HFFc6 (cell line): ENCODE data around the gene ARPC1B. TPM values are rescaled to one million over a fixed set of nuclear protein-coding genes. Genes with fewer than 3 reads are reported as not detected.
"Not testable (repeated sequence)": the region's sequence is repeated elsewhere in the genome, so short reads cannot be mapped to it uniquely, and the experiment has no call there.

Source experiments
- DNase-seq: peaks from one replicate; pipeline ENCODE4 v3.0.0-alpha.2; 2018
- H3K27ac Mint-ChIP-seq: 2 replicates; pipeline ENCODE4 v1.8.0; 2020; ENCODE audit warnings: mild to moderate bottlenecking, mixed read lengths
- H3K27me3 Mint-ChIP-seq: 2 replicates; pipeline ENCODE4 v1.8.0; 2021; ENCODE audit warnings: mild to moderate bottlenecking, moderate library complexity, mixed read lengths; ENCODE audit not compliant: insufficient read depth
- H3K36me3 Mint-ChIP-seq: 2 replicates; pipeline ENCODE4 v1.8.0; 2021; ENCODE audit warnings: low read depth, mixed read lengths
- H3K4me1 Mint-ChIP-seq: 2 replicates; pipeline ENCODE4 v1.8.0; 2020; ENCODE audit warnings: low read depth, mixed read lengths
- H3K4me3 Mint-ChIP-seq: 2 replicates; pipeline ENCODE4 v1.8.0; 2020; ENCODE audit warnings: mild to moderate bottlenecking, moderate library complexity, mixed read lengths
- H3K9me3 Mint-ChIP-seq: 2 replicates; pipeline ENCODE4 v1.8.0; 2020; ENCODE audit warnings: mild to moderate bottlenecking, mixed read lengths
- total RNA-seq, 6 experiments: library from RNA; stranded (reverse); fragmentation: NEBNext Ultra II Directional; extraction: Animal tissue kit (Norgen Biotek cat#: 25700); gene quantifications; 2 replicates in 1 of 6; 3 replicates in 5 of 6; pipeline ENCODE4 v1.2.3, GENCODE V29; 2021
- TF ChIP-seq, protein P1 (sequence below): fragments of 200-600 bp; sonication (generic); IDR thresholded peaks from 2 replicates; pipeline ENCODE4 v1.5.0; 2021; ENCODE audit warnings: antibody characterized with exemption, mild to moderate bottlenecking

The ARPC1B gene
- total RNA-seq, 6 experiments from 2014 or later, result 233 to 281 (median 249) TPM

DNA sequence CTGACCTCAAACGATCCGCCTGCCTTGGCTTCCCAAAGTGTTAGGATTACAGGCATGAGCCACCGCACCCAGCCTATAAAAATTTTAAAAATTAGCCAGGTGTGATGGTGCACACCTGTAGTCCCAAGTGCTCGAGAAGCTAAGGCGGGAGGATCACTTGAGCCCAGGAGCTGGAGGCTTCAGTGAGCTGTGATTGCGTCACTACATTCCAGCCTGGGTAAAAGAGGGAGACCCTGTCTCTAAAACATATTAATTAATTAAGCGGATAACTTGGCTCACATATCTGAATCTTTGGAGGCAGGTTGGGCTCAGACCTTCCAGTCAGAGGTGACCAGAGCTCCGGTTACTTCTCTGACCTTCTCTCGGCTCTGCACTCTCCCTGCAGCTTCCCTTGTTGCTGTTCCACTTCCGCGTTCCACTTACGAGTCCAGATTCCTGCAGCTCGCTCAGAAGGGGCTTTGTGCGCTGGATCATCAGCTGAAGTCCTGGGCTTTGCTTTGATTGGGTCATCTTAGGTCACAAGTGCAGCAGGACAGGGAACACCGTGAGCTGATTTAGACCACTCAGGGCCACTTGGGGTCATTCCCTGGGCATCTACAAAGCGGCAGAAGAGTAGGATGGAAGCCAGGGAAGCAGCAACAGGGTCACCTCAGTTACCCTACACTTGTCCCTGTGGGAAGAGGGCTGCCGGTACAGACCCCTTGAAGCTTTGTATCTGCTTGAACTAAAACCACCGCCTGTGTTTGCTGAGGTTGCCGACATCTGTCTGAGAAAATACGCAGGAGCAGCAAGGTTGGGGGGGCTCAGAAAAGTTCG, 2.0 kb upstream of the ARPC1B start:
- Mint-ChIP-seq H3K36me3 (no peaks in the 10 kb centered on the region), H3K9me3 (no peaks in the 10 kb centered on the region), H3K4me3 (peak overlapping the region; percentile 66; the same call in 1 of the 2 replicates), H3K27me3 (peaks cover 3% of the 10 kb centered on the region; the same call in 1 of the 2 replicates), H3K27ac (peak overlapping the region; percentile 60), H3K4me1 (peaks cover 17% of the 10 kb centered on the region)
- TF ChIP-seq, protein P1, sequence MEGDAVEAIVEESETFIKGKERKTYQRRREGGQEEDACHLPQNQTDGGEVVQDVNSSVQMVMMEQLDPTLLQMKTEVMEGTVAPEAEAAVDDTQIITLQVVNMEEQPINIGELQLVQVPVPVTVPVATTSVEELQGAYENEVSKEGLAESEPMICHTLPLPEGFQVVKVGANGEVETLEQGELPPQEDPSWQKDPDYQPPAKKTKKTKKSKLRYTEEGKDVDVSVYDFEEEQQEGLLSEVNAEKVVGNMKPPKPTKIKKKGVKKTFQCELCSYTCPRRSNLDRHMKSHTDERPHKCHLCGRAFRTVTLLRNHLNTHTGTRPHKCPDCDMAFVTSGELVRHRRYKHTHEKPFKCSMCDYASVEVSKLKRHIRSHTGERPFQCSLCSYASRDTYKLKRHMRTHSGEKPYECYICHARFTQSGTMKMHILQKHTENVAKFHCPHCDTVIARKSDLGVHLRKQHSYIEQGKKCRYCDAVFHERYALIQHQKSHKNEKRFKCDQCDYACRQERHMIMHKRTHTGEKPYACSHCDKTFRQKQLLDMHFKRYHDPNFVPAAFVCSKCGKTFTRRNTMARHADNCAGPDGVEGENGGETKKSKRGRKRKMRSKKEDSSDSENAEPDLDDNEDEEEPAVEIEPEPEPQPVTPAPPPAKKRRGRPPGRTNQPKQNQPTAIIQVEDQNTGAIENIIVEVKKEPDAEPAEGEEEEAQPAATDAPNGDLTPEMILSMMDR, result no peak
- DNase-seq, result peak; percentile 28

DNA sequence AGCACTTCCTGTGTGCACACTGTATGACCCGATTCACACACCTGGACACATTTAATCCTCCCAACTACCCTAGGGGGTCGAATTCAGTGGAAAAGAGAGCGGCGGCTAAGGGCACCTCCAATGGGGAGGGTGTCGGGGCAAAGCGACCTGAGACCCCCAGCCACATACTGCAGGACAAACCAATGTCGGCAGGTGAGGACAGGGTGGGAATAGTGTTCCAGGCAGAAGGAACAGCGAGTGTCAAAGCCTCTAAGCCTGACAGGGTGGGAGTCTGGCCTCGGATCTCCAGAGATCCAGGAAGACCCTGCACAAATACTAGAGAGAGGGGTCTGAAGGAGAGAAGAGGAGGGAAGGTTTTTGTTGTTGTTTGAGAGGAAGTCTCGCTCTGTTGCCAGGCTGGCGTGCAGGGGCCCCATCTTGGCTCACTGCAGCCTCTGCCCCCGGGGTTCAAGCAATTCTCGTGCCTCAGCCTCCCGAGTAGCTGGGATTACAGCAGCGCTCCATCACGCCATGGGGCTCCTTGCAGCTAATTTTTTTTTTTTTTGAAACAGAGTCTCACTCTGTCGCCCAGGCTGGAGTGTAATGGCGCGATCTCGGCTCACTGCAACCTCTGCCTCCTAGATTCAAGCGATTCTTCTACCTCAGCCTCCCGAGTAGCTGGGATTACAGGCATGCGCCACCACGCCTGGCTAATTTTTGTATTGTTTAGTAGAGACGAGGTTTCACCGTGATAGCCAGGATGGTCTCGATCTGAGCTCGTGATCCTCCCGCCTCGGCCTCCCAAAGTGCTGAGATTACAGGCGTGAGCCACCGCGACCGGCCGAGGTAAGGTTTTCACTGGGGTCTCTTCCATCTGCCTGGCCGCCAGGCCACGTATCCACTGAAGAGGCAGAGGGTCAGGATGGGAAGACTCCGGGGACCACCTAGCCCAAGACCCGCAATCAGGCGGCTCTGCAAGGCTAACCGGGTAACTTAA, 1.2 kb upstream of the ARPC1B start:
- Mint-ChIP-seq H3K36me3 (no peaks in the 10 kb centered on the region), H3K4me1 (peaks cover 17% of the 10 kb centered on the region), H3K27ac (0 out of 2 replicates have a peak overlapping the region, but pooled peaks have one; percentile 26), H3K9me3 (no peaks in the 10 kb centered on the region), H3K27me3 (peaks cover 3% of the 10 kb centered on the region; the same call in 1 of the 2 replicates), H3K4me3 (peak overlapping the region; percentile 67)
- DNase-seq, result no peak
- TF ChIP-seq, protein P1, result no peak

DNA sequence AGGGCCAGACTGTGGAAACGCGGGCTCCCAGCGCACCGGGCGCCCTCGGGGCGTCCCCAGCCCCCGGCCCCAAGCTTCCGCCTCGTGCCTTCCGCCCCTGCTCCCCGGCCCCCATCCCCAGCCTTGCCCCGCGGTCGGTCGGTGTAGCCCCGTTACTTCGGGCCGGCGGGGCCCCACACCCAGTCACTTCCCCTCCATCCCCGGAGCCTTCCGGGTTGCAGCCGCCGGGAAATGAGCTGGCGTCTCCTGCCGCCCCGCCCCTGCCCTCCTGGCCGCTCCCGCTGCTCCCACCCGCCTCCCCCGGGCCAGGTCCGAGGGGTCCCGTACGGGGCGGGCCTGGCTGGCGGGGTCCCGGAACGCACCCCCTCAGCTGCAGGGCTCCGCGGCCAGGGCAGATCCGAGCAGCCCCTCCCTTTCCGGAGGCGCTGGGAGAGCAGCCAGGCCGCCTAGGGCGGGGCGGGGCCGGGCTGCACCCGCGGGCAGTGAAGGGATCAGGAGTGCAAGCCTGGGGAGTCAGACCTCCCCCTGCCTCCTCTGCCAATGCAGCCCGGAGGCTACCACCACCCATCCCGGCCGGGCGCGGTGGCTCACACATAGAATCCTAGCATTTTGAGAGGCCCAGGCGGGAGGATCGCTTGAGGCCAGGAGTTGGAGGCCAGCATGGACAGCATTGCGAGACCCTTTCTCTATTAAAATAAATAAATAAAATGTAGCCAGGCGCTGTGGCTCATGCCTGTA, 709 bp downstream of the ARPC1B start:
- Mint-ChIP-seq H3K27me3 (peaks cover 3% of the 10 kb centered on the region), H3K9me3 (no peaks in the 10 kb centered on the region), H3K4me3 (peak overlapping the region; percentile 81), H3K36me3 (peaks cover 5% of the 10 kb centered on the region; the same call in 1 of the 2 replicates), H3K4me1 (peaks cover 33% of the 10 kb centered on the region), H3K27ac (peak overlapping the region; percentile 56)
- DNase-seq, result peak; percentile 54
- TF ChIP-seq, protein P1, result no peak

DNA sequence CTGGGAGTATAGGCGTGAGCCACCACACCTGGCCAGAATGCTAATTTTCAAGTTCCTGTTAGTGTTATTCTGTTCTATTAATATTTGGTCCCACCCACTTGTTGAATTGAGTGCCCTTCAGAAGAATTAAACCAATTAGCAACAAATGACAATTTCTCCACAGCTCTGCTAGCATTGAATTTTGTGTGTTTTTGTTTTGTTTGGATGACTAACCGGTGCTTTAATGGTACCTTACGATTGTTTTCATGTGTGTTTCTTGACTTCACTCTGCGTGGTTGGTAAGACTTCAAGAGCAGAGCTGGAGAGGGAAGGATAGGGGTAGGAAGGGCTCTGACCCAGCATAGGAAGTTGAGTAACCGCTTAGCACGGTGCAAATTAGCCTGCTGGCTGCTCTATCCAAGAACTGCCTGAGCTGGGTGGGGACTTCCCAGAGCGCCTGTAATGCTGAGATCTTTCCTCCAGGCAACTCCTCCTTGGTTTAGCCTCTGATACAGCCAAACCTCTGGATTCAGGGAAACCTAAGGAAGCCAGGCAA, 4.6 kb downstream of the ARPC1B start:
- Mint-ChIP-seq H3K36me3 (peaks cover 13% of the 10 kb centered on the region; the same call in 1 of the 2 replicates), H3K4me3 (peak overlapping the region; percentile 54), H3K27me3 (no peaks in the 10 kb centered on the region; the same call in 1 of the 2 replicates)

DNA sequence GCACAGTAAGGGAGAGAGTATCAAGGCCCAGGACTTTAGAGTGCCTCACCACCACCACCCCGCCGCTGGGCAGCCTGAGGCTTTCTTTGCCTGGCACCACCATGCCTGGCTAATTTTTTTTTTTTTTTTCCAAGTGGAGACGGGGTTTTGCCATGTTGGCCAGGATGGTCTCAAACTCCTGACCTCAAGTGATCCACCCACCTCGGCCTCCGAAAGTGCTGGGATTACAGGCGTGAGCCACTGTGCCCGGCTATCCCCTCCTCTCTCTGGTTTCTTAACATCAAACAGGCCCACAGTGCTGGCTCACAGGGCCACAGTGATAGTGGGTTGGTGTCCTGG, 5.1 kb downstream of the ARPC1B start:
- Mint-ChIP-seq H3K4me1 (peaks cover 32% of the 10 kb centered on the region), H3K4me3 (peak overlapping the region; percentile 66), H3K27ac (peak overlapping the region; percentile 95), H3K36me3 (peaks cover 13% of the 10 kb centered on the region; the same call in 1 of the 2 replicates)
- H3K27me3 Mint-ChIP-seq, H3K9me3 Mint-ChIP-seq, DNase-seq: not testable (repeated sequence)

More for the DNA sequence above, 4.6 kb downstream of the ARPC1B start:
- peak overlapping the region; percentile 95 for H3K27ac Mint-ChIP-seq
- H3K4me1 Mint-ChIP-seq, result peaks cover 32% of the 10 kb centered on the region
- no peaks in the 10 kb centered on the region for H3K9me3 Mint-ChIP-seq
- TF ChIP-seq, protein P1, result peak; percentile 10; the same call in 1 of the 2 replicates
- DNase-seq, result peak; percentile 94
